ENCODE results near the gene SNX30. TPM values are rescaled to one million over a fixed set of nuclear protein-coding genes. Genes with fewer than 3 reads are reported as not detected.
A peak's percentile ranks its signal among the peaks of the same experiment; 100 is the strongest.

The SNX30 gene
- total RNA-seq, 1 experiment from 2014 or later, result 12.7 TPM

DNA sequence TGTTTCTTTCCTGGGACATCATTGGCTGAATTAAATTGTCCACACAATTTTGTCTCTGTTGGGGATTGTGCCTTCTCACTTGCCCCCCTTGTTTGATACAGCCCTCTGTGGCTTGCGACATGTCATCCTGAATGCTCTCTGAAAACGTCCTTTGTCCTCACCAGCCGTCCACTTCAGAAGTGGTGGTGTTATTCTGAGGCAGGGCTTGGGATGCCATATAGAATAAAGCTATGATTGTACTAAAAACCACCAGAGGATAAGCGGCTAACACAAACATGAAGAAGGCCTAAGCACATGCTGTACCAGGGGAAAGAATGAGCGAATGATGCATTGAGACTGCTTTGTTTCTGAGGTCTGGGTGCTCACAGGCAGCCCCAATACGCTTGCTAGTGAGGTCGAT, 3.5 kb upstream of the SNX30 start:
- no peaks in the 10 kb centered on the region for H3K9me3 ChIP-seq (ENCODE audit: control insufficient read depth in 1 of 2, insufficient read depth in 1 of 2, low read depth in 1 of 2, low read length in 2 of 2)
- peaks cover 4 to 20% of the 10 kb centered on the region in 2 experiments; a peak in 3 of 4 replicates for H3K4me1 ChIP-seq (ENCODE audit: control insufficient read depth in 1 of 2, insufficient read depth in 2 of 2, low read length in 2 of 2)
- no peaks in the 10 kb centered on the region for H3K27me3 ChIP-seq (ENCODE audit: insufficient read depth, low read length)
- H3K4me2 ChIP-seq (ENCODE audit: low read length), result no peak overlapping the region
- TF ChIP-seq EZH2 (IDR thresholded peaks at IDR 0.05), result no peak
- TF ChIP-seq TCF7L2 (IDR thresholded peaks at IDR 0.05; ENCODE audit: borderline replicate concordance, extremely low read depth, insufficient read depth, insufficient read length), result no peak
- no peak for TF ChIP-seq POLR2A (IDR thresholded peaks at IDR 0.05; ENCODE audit: borderline replicate concordance, extremely low read depth, insufficient read depth, insufficient read length)
- TF ChIP-seq CTCF (IDR thresholded peaks at IDR 0.05 in 2 of 3, conservative IDR thresholded peaks at IDR 0.05 in 1 of 3; ENCODE audit: borderline replicate concordance in 1 of 3, insufficient read depth in 1 of 3, low read depth in 2 of 3, low read length in 2 of 3), result no peak
- TF ChIP-seq FOSL1 (IDR thresholded peaks at IDR 0.05; ENCODE audit: low read depth), result no peak
- TF ChIP-seq YY1 (IDR thresholded peaks at IDR 0.05; ENCODE audit: extremely low read depth, insufficient replicate concordance, low read depth, low read length), result no peak
- TF ChIP-seq ZFX (IDR thresholded peaks at IDR 0.05), result no peak
- no TSS peak for BruUV-seq (replicated peaks)
- ChIA-PET POLR2A (no interaction called here), CTCF (no interaction called here), RAD21 (ENCODE audit: low non-redundant PET in 1 of 2, low total read pairs in 2 of 2, uncharacterized antibody in 2 of 2, unreplicated experiment in 2 of 2) (no interaction called here)
- no peaks in the 10 kb centered on the region for H4K20me1 ChIP-seq (ENCODE audit: insufficient read depth)
- no peaks in the 10 kb centered on the region for H3K36me3 ChIP-seq (ENCODE audit: control insufficient read depth in 1 of 2, insufficient read depth in 2 of 2, low read length in 2 of 2)
- no peaks in the 10 kb centered on the region for H3K9me2 ChIP-seq (ENCODE audit: insufficient read depth)
- H3K9ac ChIP-seq (ENCODE audit: low read length), result no peak overlapping the region
- intact Hi-C loops (cut with micrococcal nuclease), result no loop called here
- H3K4me3 ChIP-seq (replicated peaks in 1 of 2; ENCODE audit: low read depth in 1 of 2, low read length in 2 of 2), result no peak overlapping the region
- ATAC-seq, result no peak
- H3K79me2 ChIP-seq (ENCODE audit: insufficient read depth, low read length), result no peaks in the 10 kb centered on the region; the same call in 1 of the 2 replicates
- H2AFZ ChIP-seq (ENCODE audit: low read depth, low read length, poor library complexity, severe bottlenecking), result no peak overlapping the region
- DNase-seq (ENCODE audit: low read depth, low spot score), result no peak
- no peak overlapping the region for H3K27ac ChIP-seq (ENCODE audit: low read depth, low read length)

GRCh38 chr9:112750764-112751055, 150 bp downstream of the SNX30 start:
- intact Hi-C loops (cut with micrococcal nuclease), result loop anchor here (2.0 kb wide), 1 partner anchor 32 kb away; the partner anchor contains the start of gene INIP
- Histone ChIP-seq H3K9ac (ENCODE audit: low read length) (peak overlapping the region; percentile 63), H3K27ac (ENCODE audit: low read depth, low read length) (peak overlapping the region; percentile 65; the same call in 1 of the 2 replicates), H3K9me2 (ENCODE audit: insufficient read depth) (no peaks in the 10 kb centered on the region), H3K4me3 (replicated peaks in 1 of 2; ENCODE audit: low read depth in 1 of 2, low read length in 2 of 2) (peak overlapping the region; percentile 69 to 75), H2AFZ (ENCODE audit: low read depth, low read length, poor library complexity, severe bottlenecking) (no peak overlapping the region), H4K20me1 (ENCODE audit: insufficient read depth) (no peaks in the 10 kb centered on the region), H3K4me1 (ENCODE audit: control insufficient read depth in 1 of 2, insufficient read depth in 2 of 2, low read length in 2 of 2) (peaks cover 22 to 56% of the 10 kb centered on the region in 2 experiments), H3K27me3 (ENCODE audit: insufficient read depth, low read length) (no peaks in the 10 kb centered on the region), H3K4me2 (ENCODE audit: low read length) (peak overlapping the region; percentile 86), H3K36me3 (ENCODE audit: control insufficient read depth in 1 of 2, insufficient read depth in 2 of 2, low read length in 2 of 2) (no peaks in the 10 kb centered on the region), H3K9me3 (ENCODE audit: control insufficient read depth in 1 of 2, insufficient read depth in 1 of 2, low read depth in 1 of 2, low read length in 2 of 2) (no peaks in the 10 kb centered on the region), H3K79me2 (ENCODE audit: insufficient read depth, low read length) (peaks cover 8% of the 10 kb centered on the region; the same call in 1 of the 2 replicates)
- ChIA-PET POLR2A (interaction anchor here (1.1 kb wide), 1 partner anchor 32 kb away, joined by 3 read pairs; the partner anchor contains the start of gene INIP), RAD21 (ENCODE audit: low non-redundant PET in 1 of 2, low total read pairs in 2 of 2, uncharacterized antibody in 2 of 2, unreplicated experiment in 2 of 2) (no interaction called here), CTCF (no interaction called here)
- ATAC-seq (no peak), DNase-seq (ENCODE audit: low read depth, low spot score) (no peak)
- TF ChIP-seq ZNF274 (IDR thresholded peaks at IDR 0.05; ENCODE audit: low read depth, low read length), result no peak
- no peak for TF ChIP-seq SIN3A (IDR thresholded peaks at IDR 0.05; ENCODE audit: low read depth)
- TF ChIP-seq ZFX (IDR thresholded peaks at IDR 0.05), result peak; percentile 39
- TF ChIP-seq CTCF (IDR thresholded peaks at IDR 0.05 in 2 of 3, conservative IDR thresholded peaks at IDR 0.05 in 1 of 3; ENCODE audit: borderline replicate concordance in 1 of 3, insufficient read depth in 1 of 3, low read depth in 2 of 3, low read length in 2 of 3), result no peak
- no peak for TF ChIP-seq EZH2phosphoT487 (IDR thresholded peaks at IDR 0.05; ENCODE audit: borderline replicate concordance)
- TF ChIP-seq CBX3 (IDR thresholded peaks at IDR 0.05; ENCODE audit: low read depth), result no peak
- no peak for TF ChIP-seq EZH2 (IDR thresholded peaks at IDR 0.05)
- TF ChIP-seq EGR1 (IDR thresholded peaks at IDR 0.05; ENCODE audit: low read depth), result no peak
- no TSS peak for BruUV-seq (replicated peaks)
